AG09319 (cell line): ENCODE results near the gene LRRC42.
"Not testable (repeated sequence)": the region's sequence is repeated elsewhere in the genome, so short reads cannot be mapped to it uniquely, and the experiment has no call there.

Experiments
- DNase-seq: peaks from one replicate; pipeline ENCODE4 v3.0.0-alpha.2; 2010; ENCODE audit warnings: low read depth; ENCODE audit errors: extremely low read depth
- CTCF ChIP-seq: IDR thresholded peaks from 2 replicates; pipeline ENCODE4 v1.5.1; 2011; ENCODE audit warnings: low read depth, mild to moderate bottlenecking, inconsistent platforms, low read length, moderate library complexity

Gene LRRC42

GRCh38 chr1:53962395-53962794 is 16.2 kb downstream of the LRRC42 start:
- TF ChIP-seq CTCF = no peak
- no peak for DNase-seq

DNA sequence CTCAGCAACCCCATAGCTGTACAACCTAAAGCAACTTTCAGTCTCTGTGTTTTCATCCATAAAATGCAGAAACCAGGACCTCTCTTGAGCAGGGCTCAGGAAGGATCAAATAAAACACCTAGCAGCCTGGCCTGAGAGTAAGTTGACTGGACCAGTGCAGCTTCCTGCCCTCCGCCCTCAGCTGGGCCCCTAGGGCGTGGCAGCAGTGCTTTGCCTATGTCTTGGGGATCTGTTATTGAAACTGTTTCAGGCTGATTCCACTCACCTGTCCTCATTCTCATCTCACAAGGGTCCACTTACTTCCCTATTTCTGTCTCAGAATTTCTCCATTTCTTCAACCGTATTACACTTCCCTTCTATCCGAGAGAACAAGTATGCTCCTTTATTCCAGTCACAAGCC is 17.3 kb downstream of the LRRC42 start:
- no peak for TF ChIP-seq CTCF
- DNase-seq = no peak

GRCh38 chr1:53964109-53964508 is 18.0 kb downstream of the LRRC42 start:
- DNase-seq = no peak

GRCh38 chr1:53966794-53967193 is 20.6 kb downstream of the LRRC42 start:
- TF ChIP-seq CTCF = no peak
- no peak for DNase-seq

More at GRCh38 chr1:53964109-53964508, 18.0 kb downstream of the LRRC42 start:
- TF ChIP-seq CTCF = no peak

GRCh38 chr1:53967409-53968124 is 21.4 kb downstream of the LRRC42 start:
- DNase-seq = no peak
- TF ChIP-seq CTCF = no peak

DNA sequence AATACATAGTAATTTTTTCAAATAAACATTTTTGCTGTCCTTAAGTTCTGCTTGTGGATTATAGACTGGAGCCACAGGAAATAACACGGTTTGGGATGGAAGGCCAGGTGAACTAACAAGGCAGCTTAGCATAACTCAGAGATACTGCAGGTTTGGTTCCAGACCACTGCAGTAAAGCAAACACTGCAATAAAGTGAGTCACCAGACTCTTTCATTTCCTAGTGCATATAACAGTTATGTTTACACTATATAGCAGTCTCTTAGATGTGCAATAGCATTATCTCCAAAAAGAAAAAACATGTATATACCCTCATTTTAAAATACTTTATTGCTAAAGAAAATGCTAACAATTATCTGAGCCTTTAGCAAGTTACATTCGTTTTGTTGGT is 22.0 kb downstream of the LRRC42 start:
- TF ChIP-seq CTCF = no peak
- no peak for DNase-seq

DNA sequence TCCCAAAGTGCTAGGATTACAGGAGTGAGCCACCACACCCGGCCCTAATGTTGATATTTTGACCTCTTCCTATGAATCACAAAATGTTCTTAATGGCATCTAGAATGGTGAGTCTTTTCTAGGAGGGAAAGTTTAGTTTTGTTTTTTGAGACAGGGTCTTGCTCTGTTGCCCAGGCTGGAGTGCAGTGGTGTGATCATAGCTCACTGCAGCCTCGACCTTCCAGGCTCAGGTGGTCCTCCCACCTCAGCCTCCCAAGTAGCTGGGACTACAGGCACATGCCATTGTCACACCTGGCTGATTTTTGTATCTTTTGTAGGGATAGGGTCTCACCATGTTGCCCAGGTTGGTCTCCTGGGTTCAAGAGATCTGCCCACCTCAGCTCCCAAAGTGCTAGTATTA is 23.2 kb downstream of the LRRC42 start:
- not testable (repeated sequence) for DNase-seq

GRCh38 chr1:53971718-53972117 is 25.6 kb downstream of the LRRC42 start:
- no peak for TF ChIP-seq CTCF

More at GRCh38 chr1:53971718-53972117, 25.6 kb downstream of the LRRC42 start:
- no peak for DNase-seq
